Activated effector memory CD4-positive, alpha-beta T cell treated with anti-CD3 and anti-CD28 coated beads, Interleukin-2, amount 50 U/mL, for 16 hours (primary cell): ENCODE results near the gene SNTG2.
A peak's percentile ranks its signal among the peaks of the same experiment; 100 is the strongest.
"Not testable (repeated sequence)": the region's sequence is repeated elsewhere in the genome, so short reads cannot be mapped to it uniquely, and the experiment has no call there.

Source experiments
- DNase-seq: peaks from one replicate; pipeline ENCODE4 v3.0.0-alpha.2; 2020

SNTG2 gene

GRCh38 chr2:950080-950966, at the start of gene SNTG2:
SNTG2 (plus strand) TSS chr2:950849; CDS start chr2:950997, 148 bp downstream.
- peak; percentile 82 for DNase-seq

- DNase-seq = no peak
Observed at GRCh38 chr2:902584-902983, 48.1 kb upstream of the SNTG2 start.

- no peak for DNase-seq
Observed at GRCh38 chr2:903223-903900, 47.3 kb upstream of the SNTG2 start.

- DNase-seq = no peak
Observed at GRCh38 chr2:904246-905024, 46.2 kb upstream of the SNTG2 start.

- DNase-seq = no peak
Observed at GRCh38 chr2:905091-905832, 45.4 kb upstream of the SNTG2 start.

- no peak for DNase-seq
Observed at GRCh38 chr2:905833-906140, 44.9 kb upstream of the SNTG2 start.

- no peak for DNase-seq
Observed at GRCh38 chr2:907706-908105, 42.9 kb upstream of the SNTG2 start.

GRCh38 chr2:908568-908967, 42.1 kb upstream of the SNTG2 start:
- DNase-seq = no peak

- DNase-seq = not testable (repeated sequence)
Observed at GRCh38 chr2:909764-910379, 40.8 kb upstream of the SNTG2 start.

GRCh38 chr2:910698-911097, 40.0 kb upstream of the SNTG2 start:
- no peak for DNase-seq

- DNase-seq = no peak
Observed at GRCh38 chr2:915979-916378, 34.7 kb upstream of the SNTG2 start.

- no peak for DNase-seq
Observed at GRCh38 chr2:916935-917334, 33.7 kb upstream of the SNTG2 start.

GRCh38 chr2:919672-920071, 31.0 kb upstream of the SNTG2 start:
- no peak for DNase-seq

GRCh38 chr2:920573-920972, 30.1 kb upstream of the SNTG2 start:
- no peak for DNase-seq

GRCh38 chr2:920999-921398, 29.6 kb upstream of the SNTG2 start:
- no peak for DNase-seq

- no peak for DNase-seq
Observed at GRCh38 chr2:922185-922584, 28.5 kb upstream of the SNTG2 start.

GRCh38 chr2:923832-924601, 26.6 kb upstream of the SNTG2 start:
- no peak for DNase-seq

- DNase-seq = no peak
Observed at GRCh38 chr2:924701-925100, 25.9 kb upstream of the SNTG2 start.

GRCh38 chr2:925309-925708, 25.3 kb upstream of the SNTG2 start:
- no peak for DNase-seq

- DNase-seq = no peak
Observed at GRCh38 chr2:925711-926110, 24.9 kb upstream of the SNTG2 start.

- no peak for DNase-seq
Observed at GRCh38 chr2:926259-926793, 24.3 kb upstream of the SNTG2 start.
